HEK293 (cell line): Measurements from ENCODE around the gene SNX21.

Experiments
- CTCF ChIA-PET: fragments of 350-600 bp; formaldehyde crosslinking; extraction: SDS; loops from one replicate; lab custom pipeline; 2021; ENCODE audit warnings: antibody characterized with exemption; lab: Yijun Ruan, JAX
- POLR2A ChIA-PET: fragments of 300-600 bp; formaldehyde crosslinking; extraction: SDS; loops from one replicate; lab custom pipeline; 2020; ENCODE audit warnings: antibody characterized with exemption, inconsistent platforms; lab: Yijun Ruan, JAX
- H3K27ac ChIP-seq: fragments of 200-500 bp; sonication (Bioruptor generic); 2 replicates; pipeline ENCODE4 v1.5.1; 2014; ENCODE audit warnings: low read depth, low read length, control low read depth, inconsistent platforms; ENCODE audit errors: extremely low read depth
- H3K36me3 ChIP-seq, 2 experiments: fragments of 200-500 bp in 1 of 2; sonication (Bioruptor generic) in 1 of 2; 1 replicate in 1 of 2; 2 replicates in 1 of 2; pipeline ENCODE4 v1.5.1; 2014 to 2017; ENCODE audit warnings: inconsistent platforms in 2 of 2, low read length in 2 of 2; ENCODE audit not compliant: control insufficient read depth in 2 of 2, insufficient read depth in 1 of 2
- H3K4me1 ChIP-seq: fragments of 200-500 bp; sonication (Bioruptor generic); 2 replicates; pipeline ENCODE4 v1.5.1; 2014; ENCODE audit warnings: mild to moderate bottlenecking, low read length, inconsistent platforms; ENCODE audit not compliant: control insufficient read depth, insufficient read depth
- H3K4me3 ChIP-seq: 2 replicates; pipeline ENCODE4 v1.5.1; 2011; ENCODE audit warnings: low read depth, mild to moderate bottlenecking, control low read depth, low read length, moderate library complexity
- H3K9me3 ChIP-seq: fragments of 200-500 bp; sonication (Bioruptor generic); 2 replicates; pipeline ENCODE4 v1.5.1; 2014; ENCODE audit warnings: low read depth, low read length, inconsistent platforms; ENCODE audit not compliant: control insufficient read depth, insufficient read depth
- HOXC10 ChIP-seq: sonication (generic); formaldehyde crosslinking; IDR thresholded peaks from 2 replicates; pipeline ENCODE4 v1.8.1; 2023; ENCODE audit warnings: mild to moderate bottlenecking, missing genetic modification reagents
- HOXD13 ChIP-seq: sonication (generic); formaldehyde crosslinking; IDR thresholded peaks from 2 replicates; pipeline ENCODE4 v1.8.0; 2022; ENCODE audit warnings: missing genetic modification reagents, borderline replicate concordance
- KLF9 ChIP-seq: fragments of 450-650 bp; formaldehyde crosslinking; IDR thresholded peaks from 2 replicates; pipeline ENCODE4 v1.5.1; 2016; ENCODE audit warnings: missing biosample characterization, missing genetic modification characterization, low read depth
- PRDM2 ChIP-seq: fragments of 450-650 bp; formaldehyde crosslinking; IDR thresholded peaks from 2 replicates; pipeline ENCODE4 v1.5.1; 2016; ENCODE audit warnings: missing biosample characterization, missing genetic modification characterization, borderline replicate concordance
- RBAK ChIP-seq: fragments of 450-650 bp; formaldehyde crosslinking; IDR thresholded peaks from 2 replicates; pipeline ENCODE4 v1.5.1; 2016; ENCODE audit warnings: missing biosample characterization, missing genetic modification characterization
- REPIN1 ChIP-seq: fragments of 450-650 bp; formaldehyde crosslinking; IDR thresholded peaks from 2 replicates; pipeline ENCODE4 v1.5.1; 2017; ENCODE audit warnings: missing biosample characterization, missing genetic modification characterization, low read depth
- SP2 ChIP-seq: fragments of 450-650 bp; formaldehyde crosslinking; IDR thresholded peaks from 2 replicates; pipeline ENCODE4 v1.5.1; 2016; ENCODE audit warnings: missing biosample characterization, missing genetic modification characterization
- WT1 ChIP-seq: fragments of 450-650 bp; formaldehyde crosslinking; IDR thresholded peaks from 2 replicates; pipeline ENCODE4 v1.5.1; 2016; ENCODE audit warnings: missing biosample characterization, missing genetic modification characterization
- YY2 ChIP-seq: fragments of 450-650 bp; formaldehyde crosslinking; IDR thresholded peaks from 2 replicates; pipeline ENCODE4 v1.5.1; 2016; ENCODE audit warnings: missing biosample characterization, missing genetic modification characterization
- ZBTB20 ChIP-seq: fragments of 450-650 bp; formaldehyde crosslinking; IDR thresholded peaks from 2 replicates; pipeline ENCODE4 v1.5.1; 2016; ENCODE audit warnings: missing biosample characterization, missing genetic modification characterization
- ZBTB44 ChIP-seq: fragments of 450-650 bp; IDR thresholded peaks from 2 replicates; pipeline ENCODE4 v1.5.1; 2018; ENCODE audit warnings: missing biosample characterization, mild to moderate bottlenecking, missing genetic modification characterization
- ZBTB48 ChIP-seq: fragments of 450-650 bp; formaldehyde crosslinking; IDR thresholded peaks from 2 replicates; pipeline ENCODE4 v1.5.1; 2016; ENCODE audit warnings: missing biosample characterization, missing genetic modification characterization
- ZNF114 ChIP-seq: fragments of 450-650 bp; formaldehyde crosslinking; IDR thresholded peaks from 2 replicates; pipeline ENCODE4 v1.5.0; 2017; ENCODE audit warnings: missing biosample characterization, missing genetic modification characterization
- ZNF121 ChIP-seq: fragments of 450-650 bp; formaldehyde crosslinking; IDR thresholded peaks from 2 replicates; pipeline ENCODE4 v1.5.1; 2016; ENCODE audit warnings: missing biosample characterization, missing genetic modification characterization
- ZNF202 ChIP-seq: fragments of 450-650 bp; formaldehyde crosslinking; IDR thresholded peaks from 2 replicates; pipeline ENCODE4 v1.5.1; 2016; ENCODE audit warnings: missing biosample characterization, missing genetic modification characterization, borderline replicate concordance
- ZNF214 ChIP-seq: fragments of 450-650 bp; formaldehyde crosslinking; IDR thresholded peaks from 2 replicates; pipeline ENCODE4 v1.5.1; 2017; ENCODE audit warnings: missing biosample characterization, mild to moderate bottlenecking, missing genetic modification characterization, borderline replicate concordance
- ZNF221 ChIP-seq: fragments of 450-650 bp; formaldehyde crosslinking; IDR thresholded peaks from 2 replicates; pipeline ENCODE4 v1.5.1; 2017; ENCODE audit warnings: missing biosample characterization, missing genetic modification characterization, borderline replicate concordance
- ZNF23 ChIP-seq: fragments of 450-650 bp; formaldehyde crosslinking; IDR thresholded peaks from 2 replicates; pipeline ENCODE4 v1.5.1; 2016; ENCODE audit warnings: missing biosample characterization, missing genetic modification characterization, borderline replicate concordance
- ZNF311 ChIP-seq: fragments of 450-650 bp; formaldehyde crosslinking; IDR thresholded peaks from 2 replicates; pipeline ENCODE4 v1.5.1; 2017; ENCODE audit warnings: missing biosample characterization, missing genetic modification characterization, borderline replicate concordance
- ZNF391 ChIP-seq: fragments of 450-650 bp; formaldehyde crosslinking; IDR thresholded peaks from 2 replicates; pipeline ENCODE4 v1.5.1; 2016; ENCODE audit warnings: low read depth, missing biosample characterization, missing genetic modification characterization, borderline replicate concordance
- ZNF426 ChIP-seq: fragments of 450-650 bp; formaldehyde crosslinking; IDR thresholded peaks from 2 replicates; pipeline ENCODE4 v1.5.1; 2017; ENCODE audit warnings: missing biosample characterization, missing genetic modification characterization, mild to moderate bottlenecking, inconsistent platforms, moderate library complexity
- ZNF571 ChIP-seq: fragments of 450-650 bp; formaldehyde crosslinking; IDR thresholded peaks from 2 replicates; pipeline ENCODE4 v1.5.0; 2017; ENCODE audit warnings: missing biosample characterization, missing genetic modification characterization
- ZNF664 ChIP-seq: fragments of 450-650 bp; formaldehyde crosslinking; IDR thresholded peaks from 2 replicates; pipeline ENCODE4 v1.5.1; 2016; ENCODE audit warnings: missing biosample characterization, missing genetic modification characterization
- TF ChIP-seq, protein P1 (sequence below): fragments of 450-650 bp; formaldehyde crosslinking; IDR thresholded peaks from 2 replicates; pipeline ENCODE4 v1.5.1; 2016; ENCODE audit warnings: missing biosample characterization, missing genetic modification characterization
- TF ChIP-seq, protein P2 (sequence below): fragments of 450-650 bp; formaldehyde crosslinking; IDR thresholded peaks from 2 replicates; pipeline ENCODE4 v1.5.1; 2016; ENCODE audit warnings: missing biosample characterization, missing genetic modification characterization, low read depth

Gene SNX21

DNA sequence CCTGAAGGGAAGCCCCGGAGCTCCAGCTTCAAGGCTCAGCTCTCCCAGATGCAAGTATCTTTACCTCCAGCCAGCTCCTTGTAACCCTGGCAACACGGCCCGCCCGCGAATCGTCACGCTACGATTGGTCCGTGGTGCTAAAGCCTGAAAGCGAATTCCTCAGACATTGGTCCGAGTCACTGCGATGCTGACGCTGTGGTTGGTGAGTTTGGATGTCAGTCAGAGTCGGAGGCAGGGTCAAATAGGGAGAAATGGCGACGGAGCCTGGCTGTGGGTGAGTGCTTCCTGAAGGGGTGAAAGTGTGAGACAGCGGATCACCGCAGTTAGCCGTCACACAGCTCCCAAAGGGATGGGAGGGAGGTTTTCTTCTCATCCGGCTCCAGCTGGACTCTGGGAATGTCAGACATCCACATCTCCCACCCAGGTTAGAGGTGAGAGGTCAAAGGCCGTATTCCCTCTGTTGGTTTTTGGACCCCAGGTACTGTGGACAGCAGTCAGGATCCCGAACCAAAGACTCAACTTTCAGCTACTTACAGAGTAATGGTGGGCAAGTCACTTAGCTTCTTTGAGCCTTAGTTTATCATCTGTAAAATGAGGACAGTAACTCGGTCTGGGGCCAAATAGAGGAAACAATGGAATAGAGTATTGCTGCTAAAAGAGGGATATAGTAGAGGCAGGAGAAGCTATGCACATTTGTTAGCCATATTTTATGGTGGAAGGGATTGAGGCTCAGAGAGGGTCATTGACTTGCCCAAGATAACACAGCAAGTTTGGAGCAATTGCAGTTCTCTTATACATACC is 47.6 kb downstream of the SNX21 start, which contains the start of gene ZSWIM1:
Gene ZSWIM1, plus strand, starts transcription at position 240 of the 801 bp plus-strand sequence. CDS start 1,366 bp downstream, outside the sequence.
- H3K36me3 ChIP-seq, result peaks cover 0 to 50% of the 10 kb centered on the region in 2 experiments; a peak in 2 of 3 replicates
- peak within 1 kb of the TSS; percentile 62 for H3K27ac ChIP-seq
- H3K4me3 ChIP-seq, result peak within 1 kb of the TSS; percentile 53
- POLR2A ChIA-PET, result interaction anchor here (0.5 to 3.2 kb wide), 21 partner anchors 9 to 483 kb away, joined by 3 to 26 read pairs (median 3); partner anchors contain the start of genes ACOT8, CTSA, DNTTIP1 and NEURL2
- CTCF ChIA-PET, result interaction anchor here (0.6 to 3.0 kb wide), 7 partner anchors 9 to 432 kb away, joined by 3 to 16 read pairs (median 3); partner anchors contain the start of genes ACOT8 and ZSWIM3
- H3K9me3 ChIP-seq, result no peaks in the 10 kb centered on the region
- H3K4me1 ChIP-seq, result no peaks in the 10 kb centered on the region
- TF ChIP-seq HOXD13 (no peak), ZNF23 (tag by site-specific recombination) (no peak), YY2 (tag by site-specific recombination) (0 out of 2 replicates have a peak, but pooled peaks have one; percentile 56), ZNF426 (tag by site-specific recombination) (no peak), ZBTB44 (no peak), ZBTB20 (tag by site-specific recombination) (no peak), ZNF214 (no peak), SP2 (peak; percentile 98), WT1 (no peak), PRDM2 (tag by site-specific recombination) (no peak), ZNF221 (tag by site-specific recombination) (no peak), ZNF391 (tag by site-specific recombination) (peak; percentile 36; the same call in 1 of the 2 replicates), ZNF571 (no peak), ZNF311 (tag by site-specific recombination) (no peak), ZNF121 (no peak), ZNF202 (tag by site-specific recombination) (no peak), ZBTB48 (tag by site-specific recombination) (no peak), ZNF664 (no peak), REPIN1 (tag by site-specific recombination) (no peak), KLF9 (no peak; the same call in 1 of the 2 replicates), HOXC10 (CRISPR knock-in tag) (no peak), ZNF114 (tag by site-specific recombination) (no peak), RBAK (no peak)
- TF ChIP-seq, protein P1, sequence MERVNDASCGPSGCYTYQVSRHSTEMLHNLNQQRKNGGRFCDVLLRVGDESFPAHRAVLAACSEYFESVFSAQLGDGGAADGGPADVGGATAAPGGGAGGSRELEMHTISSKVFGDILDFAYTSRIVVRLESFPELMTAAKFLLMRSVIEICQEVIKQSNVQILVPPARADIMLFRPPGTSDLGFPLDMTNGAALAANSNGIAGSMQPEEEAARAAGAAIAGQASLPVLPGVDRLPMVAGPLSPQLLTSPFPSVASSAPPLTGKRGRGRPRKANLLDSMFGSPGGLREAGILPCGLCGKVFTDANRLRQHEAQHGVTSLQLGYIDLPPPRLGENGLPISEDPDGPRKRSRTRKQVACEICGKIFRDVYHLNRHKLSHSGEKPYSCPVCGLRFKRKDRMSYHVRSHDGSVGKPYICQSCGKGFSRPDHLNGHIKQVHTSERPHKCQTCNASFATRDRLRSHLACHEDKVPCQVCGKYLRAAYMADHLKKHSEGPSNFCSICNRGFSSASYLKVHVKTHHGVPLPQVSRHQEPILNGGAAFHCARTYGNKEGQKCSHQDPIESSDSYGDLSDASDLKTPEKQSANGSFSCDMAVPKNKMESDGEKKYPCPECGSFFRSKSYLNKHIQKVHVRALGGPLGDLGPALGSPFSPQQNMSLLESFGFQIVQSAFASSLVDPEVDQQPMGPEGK, result no peak
- TF ChIP-seq, protein P2, sequence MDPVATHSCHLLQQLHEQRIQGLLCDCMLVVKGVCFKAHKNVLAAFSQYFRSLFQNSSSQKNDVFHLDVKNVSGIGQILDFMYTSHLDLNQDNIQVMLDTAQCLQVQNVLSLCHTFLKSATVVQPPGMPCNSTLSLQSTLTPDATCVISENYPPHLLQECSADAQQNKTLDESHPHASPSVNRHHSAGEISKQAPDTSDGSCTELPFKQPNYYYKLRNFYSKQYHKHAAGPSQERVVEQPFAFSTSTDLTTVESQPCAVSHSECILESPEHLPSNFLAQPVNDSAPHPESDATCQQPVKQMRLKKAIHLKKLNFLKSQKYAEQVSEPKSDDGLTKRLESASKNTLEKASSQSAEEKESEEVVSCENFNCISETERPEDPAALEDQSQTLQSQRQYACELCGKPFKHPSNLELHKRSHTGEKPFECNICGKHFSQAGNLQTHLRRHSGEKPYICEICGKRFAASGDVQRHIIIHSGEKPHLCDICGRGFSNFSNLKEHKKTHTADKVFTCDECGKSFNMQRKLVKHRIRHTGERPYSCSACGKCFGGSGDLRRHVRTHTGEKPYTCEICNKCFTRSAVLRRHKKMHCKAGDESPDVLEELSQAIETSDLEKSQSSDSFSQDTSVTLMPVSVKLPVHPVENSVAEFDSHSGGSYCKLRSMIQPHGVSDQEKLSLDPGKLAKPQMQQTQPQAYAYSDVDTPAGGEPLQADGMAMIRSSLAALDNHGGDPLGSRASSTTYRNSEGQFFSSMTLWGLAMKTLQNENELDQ, result no peak
